ENCODE measurements around the gene EPHB2.

- no peak for TF ChIP-seq CTCF (IDR thresholded peaks at IDR 0.05)
- TF ChIP-seq EZH2 (IDR thresholded peaks at IDR 0.05; ENCODE audit: borderline replicate concordance, insufficient read depth, low read depth, low read length, poor library complexity, severe bottlenecking), result no peak
These were observed 147.0 kb downstream of the EPHB2 start for GRCh38 chr1:22857661-22858060.

All from B cell (primary cell).